ENCODE measurements around the gene FAM209A.
"Not testable (repeated sequence)": the region's sequence is repeated elsewhere in the genome, so short reads cannot be mapped to it uniquely, and the experiment has no call there.

FAM209A gene

GRCh38 chr20:56537997-56538396, 13.5 kb downstream of the FAM209A start:
- TF ChIP-seq CTCF (IDR thresholded peaks at IDR 0.05; ENCODE audit: low read length, missing control alignments), result no peak
- DNase-seq (ENCODE audit: low read depth), result no peak
- no peak overlapping the region for H3K4me3 ChIP-seq (replicated peaks; ENCODE audit: low read depth, low read length)

- H3K4me3 ChIP-seq (replicated peaks; ENCODE audit: low read depth, low read length), result no peak overlapping the region
- DNase-seq (ENCODE audit: low read depth), result peak; percentile 3
- TF ChIP-seq CTCF (IDR thresholded peaks at IDR 0.05; ENCODE audit: low read length, missing control alignments), result no peak
These were observed 15.9 kb downstream of the FAM209A start for GRCh38 chr20:56540415-56540814.

- no peak for DNase-seq (ENCODE audit: low read depth)
- no peak for TF ChIP-seq CTCF (IDR thresholded peaks at IDR 0.05; ENCODE audit: low read length, missing control alignments)
These were observed 18.0 kb downstream of the FAM209A start for GRCh38 chr20:56542489-56543030.

GRCh38 chr20:56551571-56551970, 27.0 kb downstream of the FAM209A start:
- H3K4me3 ChIP-seq (replicated peaks; ENCODE audit: low read depth, low read length), result no peak overlapping the region
- no peak for DNase-seq (ENCODE audit: low read depth)
- no peak for TF ChIP-seq CTCF (IDR thresholded peaks at IDR 0.05; ENCODE audit: low read length, missing control alignments)

More at GRCh38 chr20:56542489-56543030, 18.0 kb downstream of the FAM209A start:
- no peak overlapping the region for H3K4me3 ChIP-seq (replicated peaks; ENCODE audit: low read depth, low read length)

- DNase-seq (ENCODE audit: low read depth), result no peak
- no peak overlapping the region for H3K4me3 ChIP-seq (replicated peaks; ENCODE audit: low read depth, low read length)
- no peak for TF ChIP-seq CTCF (IDR thresholded peaks at IDR 0.05; ENCODE audit: low read length, missing control alignments)
These were observed 28.5 kb downstream of the FAM209A start for GRCh38 chr20:56552911-56553629.

- peak; percentile 16 for TF ChIP-seq CTCF (IDR thresholded peaks at IDR 0.05; ENCODE audit: low read length, missing control alignments)
- peak; percentile 95 for DNase-seq (ENCODE audit: low read depth)
- no peak overlapping the region for H3K4me3 ChIP-seq (replicated peaks; ENCODE audit: low read depth, low read length)
These were observed 30.3 kb downstream of the FAM209A start for GRCh38 chr20:56554869-56555268.

- TF ChIP-seq CTCF (IDR thresholded peaks at IDR 0.05; ENCODE audit: low read length, missing control alignments), result no peak
- H3K4me3 ChIP-seq (replicated peaks; ENCODE audit: low read depth, low read length), result no peak overlapping the region
- DNase-seq (ENCODE audit: low read depth), result no peak
These were observed 34.4 kb downstream of the FAM209A start for GRCh38 chr20:56558968-56559367.

GRCh38 chr20:56564526-56564925, 40.0 kb downstream of the FAM209A start:
- not testable (repeated sequence) for DNase-seq (ENCODE audit: low read depth); H3K4me3 ChIP-seq (replicated peaks; ENCODE audit: low read depth, low read length)
